Stimulated activated CD8-positive, alpha-beta memory T cell treated with anti-CD3 and anti-CD28 coated beads, Interleukin-4, amount 100 ng/mL, for 24 hours (primary cell): ENCODE results near the gene APOA4.

Experiments
- DNase-seq: peaks from one replicate; pipeline ENCODE4 v3.0.0-alpha.2; 2020; ENCODE audit warnings: low read depth

APOA4 gene

DNA sequence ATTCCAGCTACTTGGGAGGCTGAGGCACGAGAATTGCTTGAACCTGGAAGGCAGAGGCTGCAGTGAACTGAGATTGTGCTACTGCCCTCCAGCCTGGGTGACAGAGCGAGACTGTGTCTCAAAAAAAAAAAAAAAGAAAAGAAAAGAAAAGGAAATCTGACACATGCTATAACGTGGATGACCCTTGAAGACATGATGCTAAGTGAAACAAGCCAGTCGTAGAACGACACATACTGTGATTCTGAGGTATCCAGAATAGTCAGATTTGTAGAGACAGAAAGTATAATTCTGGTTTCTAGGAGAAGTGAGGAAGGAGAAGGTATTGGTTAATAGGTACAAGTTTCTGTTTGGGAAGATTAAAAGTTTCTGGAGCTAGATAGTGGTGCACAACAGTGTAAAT lies 24.7 kb downstream of the APOA4 start:
- DNase-seq = no peak

DNA sequence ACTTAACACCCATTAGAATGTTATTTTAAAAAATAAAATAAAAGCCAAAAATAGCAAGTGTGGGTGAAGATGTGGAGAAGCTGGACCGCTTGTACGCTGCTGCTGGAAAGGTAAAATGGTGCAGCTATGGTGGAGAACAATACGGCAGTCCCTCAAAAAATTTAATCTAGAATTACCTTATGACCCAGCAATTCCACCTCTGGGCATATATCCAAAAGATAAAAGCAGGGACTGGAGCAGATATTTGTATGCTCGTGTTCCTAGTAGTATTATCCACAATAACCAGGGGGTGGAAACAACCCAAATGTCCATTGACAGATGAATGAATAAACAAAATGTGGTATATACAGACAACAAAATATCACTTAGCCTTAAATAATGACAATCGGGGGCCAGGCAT lies 25.3 kb downstream of the APOA4 start:
- DNase-seq = no peak

- DNase-seq = no peak
These were observed 26.6 kb downstream of the APOA4 start for GRCh38 chr11:116796548-116796947.

- DNase-seq = no peak
These were observed 28.3 kb downstream of the APOA4 start for GRCh38 chr11:116794851-116795250.

- no peak for DNase-seq
These were observed 29.4 kb downstream of the APOA4 start for GRCh38 chr11:116793772-116794097.

- no peak for DNase-seq
These were observed 30.0 kb downstream of the APOA4 start for GRCh38 chr11:116792869-116793771.

GRCh38 chr11:116792144-116792868 lies 30.8 kb downstream of the APOA4 start:
- no peak for DNase-seq

GRCh38 chr11:116791813-116792143 lies 31.3 kb downstream of the APOA4 start, which contains the start of gene APOA5:
Gene APOA5 (minus strand): TSS chr11:116791879. CDS start chr11:116791860, 19 bp downstream.
- no peak for DNase-seq

DNA sequence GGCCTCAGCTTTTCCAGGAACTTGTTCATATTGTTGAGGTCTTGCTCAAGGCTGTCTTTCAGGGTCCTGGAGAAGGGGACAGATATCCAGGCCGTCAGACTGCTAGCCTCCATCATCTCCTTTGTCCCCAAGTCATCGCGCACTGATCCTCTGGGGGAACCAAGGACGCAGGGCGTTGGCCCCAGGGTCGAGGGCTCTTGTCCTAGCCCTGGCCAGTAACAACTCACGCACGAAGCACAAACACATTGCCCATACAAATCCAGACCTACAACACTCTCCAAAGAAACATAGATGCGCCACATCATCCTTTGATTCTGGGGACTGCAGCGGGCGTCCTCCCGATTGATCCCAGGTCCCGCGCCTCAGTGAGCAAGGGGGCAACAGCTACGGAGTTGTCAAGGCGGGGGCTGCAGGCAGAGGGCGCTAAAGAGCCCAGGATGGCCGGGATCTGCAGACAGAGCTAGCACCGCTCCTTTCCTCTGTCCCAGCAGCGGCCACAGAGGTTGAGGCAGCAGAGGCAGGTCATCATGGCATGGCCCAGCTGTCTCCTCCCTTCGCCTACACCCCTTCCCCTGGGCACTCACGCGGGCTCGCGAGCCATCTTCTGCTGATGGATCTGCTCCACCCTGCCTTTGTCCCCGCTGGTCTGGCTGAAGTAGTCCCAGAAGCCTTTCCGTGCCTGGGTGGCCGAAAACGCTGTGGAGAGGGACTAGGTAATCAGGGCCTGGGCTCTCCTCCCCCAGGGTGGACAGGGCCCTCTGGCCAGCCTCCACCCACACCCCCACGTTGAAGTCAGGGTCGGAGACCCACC lies 31.9 kb downstream of the APOA4 start:
- peak; percentile 76 for DNase-seq

DNA sequence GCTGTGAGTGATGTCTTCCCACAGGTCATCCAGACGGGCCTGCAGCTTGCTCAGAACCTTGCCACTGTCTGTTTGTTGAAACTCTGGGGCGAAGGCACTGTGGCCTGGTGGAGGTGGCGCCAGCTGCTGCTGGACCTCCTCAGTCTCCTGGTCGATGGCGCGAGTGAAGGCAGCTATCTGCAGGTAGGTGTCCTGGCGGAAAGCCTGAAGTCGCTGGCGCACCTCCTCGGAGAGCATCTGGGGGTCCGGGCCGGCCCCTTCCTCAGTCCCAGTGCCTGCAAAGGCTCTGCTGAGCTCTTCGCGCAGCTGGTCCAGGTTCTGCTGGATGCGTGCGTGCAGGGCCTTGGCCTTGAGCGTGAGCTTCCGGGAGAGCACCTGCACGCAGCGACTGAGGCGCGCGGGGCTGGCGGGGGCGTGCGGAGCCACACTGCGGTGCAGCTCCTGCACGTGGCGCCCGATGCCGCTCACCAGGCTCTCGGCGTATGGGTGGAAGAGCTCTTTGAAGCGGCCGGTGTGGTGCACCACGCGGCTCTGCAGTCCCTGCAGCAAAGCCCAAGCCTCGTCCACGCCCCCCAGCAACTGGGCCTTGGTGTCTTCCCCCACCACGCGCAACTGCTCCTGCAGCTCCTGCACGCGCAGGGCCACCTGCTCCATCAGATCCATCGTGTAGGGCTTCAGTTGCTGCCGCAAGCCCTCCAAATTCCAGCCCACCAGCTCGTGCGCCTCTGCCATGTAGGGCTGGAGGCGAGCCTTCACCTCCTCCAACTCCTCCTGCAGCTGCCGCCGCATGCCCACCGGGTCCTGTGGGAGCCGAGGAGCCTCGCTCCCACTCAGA lies 32.7 kb downstream of the APOA4 start:
- DNase-seq = no peak

- DNase-seq = no peak
These were observed 34.1 kb downstream of the APOA4 start for GRCh38 chr11:116788975-116789374.

- DNase-seq = no peak
These were observed 34.6 kb downstream of the APOA4 start for GRCh38 chr11:116788534-116788933.

- DNase-seq = peak; percentile 75
These were observed 35.2 kb downstream of the APOA4 start, which contains the start of gene ZPR1 for GRCh38 chr11:116787786-116788486. Gene ZPR1 (minus strand): TSS chr11:116788023. CDS start chr11:116787990, 33 bp downstream.

DNA sequence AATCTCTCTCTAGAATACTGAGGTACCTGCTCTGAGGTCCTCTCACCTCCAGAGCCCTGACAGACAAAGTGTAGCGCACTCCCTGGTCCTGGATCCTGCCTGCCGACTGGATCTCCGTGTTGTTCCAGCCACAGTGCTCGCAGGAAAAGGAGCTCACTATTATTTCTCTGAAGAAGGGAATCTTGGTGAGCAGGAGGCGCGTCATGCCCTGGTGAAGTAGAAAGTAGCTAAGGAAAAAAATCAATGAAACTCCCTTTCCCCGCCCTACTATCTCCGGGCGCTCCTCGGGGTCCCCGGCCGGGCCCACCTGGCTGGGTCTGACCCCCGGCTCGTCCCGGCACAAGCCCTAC lies 35.7 kb downstream of the APOA4 start:
- DNase-seq = no peak

DNA sequence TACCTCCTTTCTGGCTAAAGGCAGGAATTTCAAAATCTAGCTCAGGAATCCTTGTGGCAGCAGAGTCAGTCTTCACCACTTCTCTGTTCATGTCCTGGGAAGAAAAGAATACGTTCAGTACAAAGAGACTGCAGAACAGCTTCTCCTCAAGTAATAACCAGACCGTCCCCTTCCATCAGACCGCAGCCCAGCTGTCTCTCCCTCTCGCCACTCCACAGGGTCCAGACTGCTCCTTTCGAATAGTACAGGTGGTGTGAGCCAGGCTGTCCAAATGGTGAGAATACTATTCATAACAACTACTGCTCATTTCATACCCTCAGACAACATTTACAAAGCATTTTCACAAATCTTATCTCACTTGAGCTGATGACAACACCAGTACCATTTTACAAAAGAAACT lies 36.1 kb downstream of the APOA4 start:
- no peak for DNase-seq

DNA sequence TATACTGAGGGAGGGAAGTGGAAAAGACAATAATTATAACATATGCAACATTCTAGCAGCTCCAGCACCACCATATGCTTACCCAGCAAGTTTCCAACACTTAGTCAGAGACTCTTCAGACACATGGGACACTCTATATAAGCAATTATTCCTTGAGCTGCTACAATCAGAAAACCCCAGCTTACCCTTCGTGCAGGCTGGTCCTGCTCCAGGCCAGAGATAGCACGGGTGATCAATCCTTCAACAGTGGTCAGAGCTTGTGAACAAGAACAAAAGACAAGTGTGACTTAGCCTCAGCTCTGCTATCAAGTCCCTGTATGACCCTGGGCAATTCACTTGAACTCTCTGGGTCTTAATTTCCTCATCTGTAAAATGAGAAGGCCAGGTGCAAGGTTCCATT lies 36.8 kb downstream of the APOA4 start:
- no peak for DNase-seq

GRCh38 chr11:116782728-116783127 lies 40.4 kb downstream of the APOA4 start:
- no peak for DNase-seq

GRCh38 chr11:116778556-116778955 lies 44.5 kb downstream of the APOA4 start:
- no peak for DNase-seq

DNA sequence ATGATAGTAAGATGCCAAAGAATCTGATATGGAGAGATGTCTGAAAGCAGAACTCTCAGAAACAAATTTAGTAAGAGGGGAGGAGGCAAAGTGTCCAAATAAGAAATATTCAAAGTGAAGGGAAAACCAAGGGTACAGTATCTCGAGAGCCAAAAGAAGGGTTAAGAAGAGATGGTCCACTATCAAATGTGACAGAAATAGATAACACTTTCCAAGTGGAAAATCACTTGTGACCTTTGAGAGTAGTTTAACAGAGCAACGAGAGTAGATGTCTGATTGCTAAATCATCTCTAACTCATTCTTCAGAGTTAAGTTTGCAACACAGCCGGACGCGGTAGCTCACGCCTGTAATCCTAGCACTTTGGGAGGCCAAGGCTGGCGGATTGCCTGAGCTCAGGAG lies 46.0 kb downstream of the APOA4 start:
- no peak for DNase-seq

DNA sequence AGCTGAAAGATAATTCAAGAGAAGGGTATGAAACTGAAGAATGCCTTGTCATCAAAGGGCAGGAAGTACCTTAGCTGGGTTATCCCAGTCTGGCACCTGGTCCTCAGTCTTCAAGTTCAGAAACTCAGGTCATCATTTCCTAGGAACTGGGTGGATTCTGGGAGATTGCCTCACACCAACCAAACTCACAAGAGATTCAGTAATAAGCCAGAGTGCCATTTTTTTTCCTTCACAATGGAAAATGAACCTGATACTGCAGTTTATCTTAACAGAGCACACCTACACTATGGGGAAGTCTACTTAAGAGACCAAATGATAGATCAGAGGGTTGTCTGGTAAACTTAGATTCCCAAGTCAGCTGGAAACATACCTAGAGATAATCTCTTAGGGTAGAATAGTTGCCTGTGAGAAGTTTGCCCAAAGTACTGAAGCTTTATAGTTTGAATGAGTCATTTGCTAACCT lies 46.6 kb downstream of the APOA4 start:
- DNase-seq = no peak

DNA sequence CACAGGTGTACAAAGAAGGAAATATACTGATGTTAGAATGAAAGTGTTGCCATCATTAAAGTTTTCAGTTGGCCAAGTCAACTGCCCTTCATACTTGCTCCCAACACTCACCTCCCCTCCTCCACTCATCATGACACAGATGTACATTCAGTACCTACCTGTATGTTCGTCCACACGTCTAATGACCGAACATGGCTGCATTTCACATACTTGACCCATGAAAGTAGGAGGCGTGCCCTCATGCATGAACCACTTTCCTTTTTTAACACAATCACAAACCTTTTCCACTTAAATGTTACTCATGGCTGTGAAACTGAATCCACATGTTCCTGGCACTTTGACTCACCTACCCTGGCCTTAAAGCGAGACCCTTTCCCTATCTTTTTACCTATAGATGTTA lies 47.1 kb downstream of the APOA4 start:
- no peak for DNase-seq
